Stimulated activated CD8-positive, alpha-beta memory T cell treated with anti-CD3 and anti-CD28 coated beads, Interleukin-2, amount 100 ng/mL, for 1 hour (primary cell): ENCODE measurements around the gene LYZL1.
"Not testable (repeated sequence)": the region's sequence is repeated elsewhere in the genome, so short reads cannot be mapped to it uniquely, and the experiment has no call there.

Source experiments
- DNase-seq, 2 donors: peaks; one replicate each; pipeline ENCODE4 v3.0.0-alpha.2; 2020; ENCODE audit warnings: low read depth in 2 of 2

Gene LYZL1

DNA sequence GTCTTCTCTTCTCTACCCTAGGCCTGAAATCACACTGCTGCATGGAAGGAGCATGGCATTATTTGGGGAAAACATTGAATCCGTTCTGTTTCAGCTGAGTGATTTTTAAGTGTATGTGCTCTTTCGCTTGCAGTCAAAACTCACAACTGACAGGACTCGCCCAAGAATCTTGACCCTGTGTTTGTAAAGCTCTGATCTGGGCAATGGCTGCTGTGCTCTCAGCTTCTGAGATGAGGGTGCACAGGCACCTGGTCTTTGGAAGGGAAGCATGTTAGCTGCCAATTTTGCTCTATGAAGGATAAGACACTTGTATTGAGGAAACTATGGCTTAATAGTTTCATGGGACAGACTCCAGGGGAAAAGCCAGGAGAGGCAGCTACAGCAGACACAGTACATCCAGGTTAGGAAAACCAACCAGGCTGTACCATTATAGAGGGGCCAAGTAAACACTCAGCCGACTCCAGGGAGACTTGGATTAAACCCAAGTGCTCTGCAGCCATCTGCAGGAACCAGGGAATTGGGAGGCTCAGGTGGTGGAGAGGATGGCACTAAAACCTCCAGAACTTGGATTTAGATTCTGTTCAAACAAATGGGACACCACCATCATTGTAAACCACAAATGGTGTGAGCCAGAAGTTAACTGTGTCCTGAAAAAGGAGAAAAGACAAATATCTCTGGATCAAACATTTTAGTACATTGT lies 43.3 kb downstream of the LYZL1 start:
- no peak for DNase-seq

DNA sequence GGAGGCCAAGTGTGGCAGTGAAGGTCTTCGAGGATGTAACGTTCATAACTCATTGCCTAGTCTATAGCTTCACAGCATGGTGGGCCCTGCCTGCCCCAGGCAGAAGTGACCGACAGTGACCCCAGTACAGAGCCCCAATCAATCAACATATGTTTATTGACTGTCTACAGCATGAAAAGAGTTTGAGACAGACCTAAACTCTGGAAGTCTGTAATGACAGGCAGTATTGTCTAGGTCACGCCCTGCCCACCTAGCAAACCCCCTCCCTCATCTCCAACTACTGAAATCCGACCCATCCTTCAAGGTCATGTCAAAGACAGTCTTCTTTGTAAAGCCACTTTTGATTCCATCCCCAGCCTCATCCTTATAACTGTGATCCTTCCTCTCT lies 43.9 kb downstream of the LYZL1 start:
- no peak for DNase-seq

DNA sequence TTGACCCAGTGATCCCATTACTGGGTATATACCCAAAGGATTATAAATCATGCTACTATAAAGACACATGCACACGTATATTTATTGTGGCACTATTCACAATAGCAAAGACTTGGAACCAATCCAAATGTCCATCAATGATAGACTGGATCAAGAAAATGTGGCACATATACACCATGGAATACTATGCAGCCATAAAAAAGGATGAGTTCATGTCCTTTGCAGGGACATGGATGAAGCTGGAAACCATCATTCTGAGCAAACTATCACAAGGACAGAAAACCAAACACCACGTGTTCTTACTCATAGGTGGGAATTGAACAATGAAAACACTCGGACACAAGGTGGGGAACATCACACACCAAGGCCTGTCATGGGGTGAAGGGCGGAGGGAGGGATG lies 48.7 kb downstream of the LYZL1 start:
- not testable (repeated sequence) for DNase-seq

DNA sequence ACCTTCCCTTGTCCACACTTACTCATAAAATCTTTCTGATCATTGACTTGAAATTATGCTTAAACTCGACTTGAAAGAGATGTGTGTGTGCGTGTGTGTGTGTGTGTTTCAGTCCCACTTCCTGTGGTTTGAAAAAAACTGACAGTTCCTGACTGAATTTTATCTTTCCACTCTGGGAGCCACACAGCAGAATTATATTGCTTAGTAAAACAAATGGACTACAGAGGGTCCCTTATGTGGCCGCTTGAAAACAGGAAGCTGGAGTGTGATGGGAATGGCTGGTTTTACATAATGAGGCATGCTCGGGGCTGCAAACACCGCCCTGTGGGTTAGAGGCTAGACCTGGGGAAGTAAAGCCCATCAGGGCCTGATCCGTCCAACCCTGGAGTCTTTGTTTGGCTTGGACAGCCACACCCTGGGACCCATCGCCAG lies 54.8 kb downstream of the LYZL1 start:
- no peak for DNase-seq

DNA sequence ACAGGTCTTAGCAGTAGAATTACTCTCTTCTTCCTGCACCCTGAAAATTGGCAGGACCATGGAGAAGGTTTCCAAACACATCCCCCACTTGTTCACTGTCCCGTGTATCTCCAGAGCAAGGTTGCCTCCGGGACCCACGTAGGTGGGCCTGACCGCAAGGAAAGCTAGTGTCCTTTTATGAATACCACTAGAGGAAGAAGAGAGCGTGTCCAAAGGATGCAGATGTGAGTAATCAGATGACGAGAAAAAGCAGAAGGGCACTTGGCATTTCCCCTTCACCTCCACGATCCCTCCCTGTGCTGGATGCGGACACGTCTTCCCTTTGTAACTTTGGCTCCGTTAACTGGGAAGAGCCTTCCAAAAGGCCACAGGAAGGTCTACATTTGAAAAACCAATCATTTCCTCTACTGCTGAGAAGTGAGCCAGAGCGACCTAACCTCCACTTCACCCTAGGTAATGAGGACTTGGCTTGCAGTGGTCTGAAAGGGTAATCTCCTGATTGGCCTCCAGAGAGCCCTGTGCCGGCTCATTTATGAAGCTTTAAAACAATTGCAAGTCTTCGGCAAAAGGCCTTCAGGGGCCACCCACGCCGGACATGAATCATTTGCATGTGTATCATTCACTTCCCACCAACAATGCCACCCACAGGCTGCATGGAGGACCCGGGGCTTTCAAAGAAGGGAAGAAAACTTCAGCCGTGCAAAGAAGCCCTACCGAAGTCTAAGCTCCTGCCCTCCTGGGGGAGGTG lies 55.4 kb downstream of the LYZL1 start:
- no peak for DNase-seq

DNA sequence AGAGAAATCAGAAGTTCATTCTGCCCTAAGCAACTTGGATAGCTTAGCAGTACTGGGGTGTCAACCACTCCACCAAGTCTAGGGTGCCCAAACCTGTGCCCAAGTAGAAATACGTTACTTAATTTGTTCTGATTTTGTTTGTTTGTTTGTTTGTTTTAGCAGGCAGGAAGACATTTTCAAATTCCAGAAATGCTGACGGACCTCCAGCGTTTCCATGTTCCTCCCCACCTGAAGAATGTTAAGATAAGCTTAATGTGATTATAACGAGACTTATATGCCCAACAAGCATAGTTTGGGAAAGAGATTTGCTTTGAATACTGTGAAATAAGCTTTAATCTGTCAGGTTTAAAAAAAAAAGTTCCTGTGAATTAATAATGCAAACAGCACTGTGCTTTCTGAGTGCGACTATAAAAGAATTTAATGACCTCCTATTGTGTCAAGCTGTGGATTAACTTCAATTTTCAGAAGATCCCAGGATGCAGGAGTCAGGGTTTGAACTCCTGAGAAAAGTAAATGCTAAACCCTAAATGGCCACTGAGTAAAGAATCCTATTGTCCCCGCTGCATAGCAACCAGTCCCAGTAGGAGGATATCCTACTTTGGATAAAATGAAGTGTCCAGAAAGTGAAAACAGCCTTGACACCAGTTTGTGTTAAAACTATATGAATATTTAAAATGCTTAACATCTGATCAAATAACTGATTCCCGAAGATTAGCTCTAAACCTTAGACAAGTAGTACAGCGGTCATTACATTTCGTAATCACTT lies 56.5 kb downstream of the LYZL1 start:
- no peak for DNase-seq

DNA sequence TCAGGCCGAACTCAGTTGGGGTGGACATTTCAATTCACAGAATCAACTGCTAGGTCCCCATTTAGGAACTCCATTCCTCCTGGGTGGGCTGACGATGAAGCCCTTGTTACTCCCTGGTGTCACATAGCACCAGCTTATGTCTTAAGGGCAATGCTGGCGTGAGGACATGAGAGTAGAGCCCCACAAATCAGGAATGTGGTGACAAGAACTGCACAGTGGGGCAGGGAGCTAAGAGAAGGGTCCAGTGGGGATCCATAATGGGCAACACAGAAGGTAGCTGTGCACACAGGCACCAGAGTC lies 57.0 kb downstream of the LYZL1 start:
- no peak for DNase-seq

DNA sequence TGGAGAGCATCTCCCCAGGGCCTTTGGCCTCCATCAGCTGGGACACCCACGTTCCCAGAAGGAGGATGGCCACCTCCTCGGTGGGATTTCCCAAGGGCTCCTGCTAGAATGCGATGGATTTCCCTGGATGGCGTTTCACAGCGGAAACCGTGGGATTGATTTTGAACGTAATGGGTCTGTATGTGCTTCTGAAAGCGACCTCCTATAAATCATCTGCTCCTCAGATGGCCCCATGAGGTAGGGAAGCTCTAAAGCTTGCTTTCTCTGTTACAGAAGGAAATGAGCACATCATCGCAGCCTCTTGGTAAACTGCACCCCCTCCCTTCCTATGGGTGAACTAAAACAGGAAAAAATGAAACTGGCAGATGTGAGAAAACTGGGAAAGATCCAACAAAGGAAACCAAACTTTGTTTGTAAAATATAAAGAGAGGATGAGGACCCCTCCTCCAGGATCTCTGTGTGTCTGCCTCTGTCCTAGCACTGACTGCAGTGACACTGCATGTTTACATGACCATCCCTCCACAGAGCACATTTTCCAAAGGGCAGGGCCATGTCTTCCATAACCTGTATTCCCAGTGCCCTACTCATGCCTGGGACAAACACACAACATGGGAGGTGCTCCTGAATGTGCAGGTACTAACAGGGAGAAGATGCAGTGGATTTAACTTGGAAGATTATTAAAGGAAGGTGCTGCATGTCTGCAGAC lies 57.6 kb downstream of the LYZL1 start:
- DNase-seq: no peak

DNA sequence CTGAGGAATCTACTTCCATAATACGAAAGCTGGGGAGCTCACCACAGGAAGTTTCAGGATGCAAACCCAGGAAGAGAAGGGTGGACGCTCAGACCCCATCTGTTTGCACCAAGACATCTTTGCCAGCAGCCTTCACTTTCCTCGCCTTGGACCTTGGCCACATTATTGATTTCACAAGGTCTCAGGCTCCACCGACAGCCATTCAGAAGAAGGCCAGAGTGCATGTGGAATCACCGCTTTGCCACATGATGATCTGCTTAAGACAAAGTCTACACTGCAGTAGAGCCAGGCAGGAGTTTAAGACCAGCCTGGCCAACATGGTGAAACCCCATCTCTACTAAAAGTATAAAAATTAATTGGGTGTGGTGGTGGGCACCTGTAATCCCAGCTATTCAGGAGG lies 60.0 kb downstream of the LYZL1 start:
- DNase-seq: no peak

DNA sequence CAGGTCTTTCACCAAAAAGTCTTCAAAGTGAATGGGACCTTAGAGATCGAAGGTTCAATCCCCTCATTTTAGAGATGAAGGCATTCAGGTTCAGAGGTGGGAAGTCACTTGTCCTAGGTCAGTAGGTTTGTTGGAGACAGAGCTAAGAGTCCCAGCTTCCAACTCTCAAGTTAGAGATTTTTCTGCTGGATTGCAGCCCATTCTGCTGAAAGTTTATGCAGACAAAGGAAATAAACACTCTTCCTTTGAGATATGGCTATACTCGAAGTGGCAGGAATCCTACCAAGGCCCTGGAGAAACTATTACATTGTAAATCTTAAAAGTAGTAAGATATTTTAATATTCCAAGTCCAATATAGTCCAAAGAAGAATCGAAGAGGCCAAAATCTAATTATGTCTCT lies 64.4 kb downstream of the LYZL1 start:
- DNase-seq: no peak

DNA sequence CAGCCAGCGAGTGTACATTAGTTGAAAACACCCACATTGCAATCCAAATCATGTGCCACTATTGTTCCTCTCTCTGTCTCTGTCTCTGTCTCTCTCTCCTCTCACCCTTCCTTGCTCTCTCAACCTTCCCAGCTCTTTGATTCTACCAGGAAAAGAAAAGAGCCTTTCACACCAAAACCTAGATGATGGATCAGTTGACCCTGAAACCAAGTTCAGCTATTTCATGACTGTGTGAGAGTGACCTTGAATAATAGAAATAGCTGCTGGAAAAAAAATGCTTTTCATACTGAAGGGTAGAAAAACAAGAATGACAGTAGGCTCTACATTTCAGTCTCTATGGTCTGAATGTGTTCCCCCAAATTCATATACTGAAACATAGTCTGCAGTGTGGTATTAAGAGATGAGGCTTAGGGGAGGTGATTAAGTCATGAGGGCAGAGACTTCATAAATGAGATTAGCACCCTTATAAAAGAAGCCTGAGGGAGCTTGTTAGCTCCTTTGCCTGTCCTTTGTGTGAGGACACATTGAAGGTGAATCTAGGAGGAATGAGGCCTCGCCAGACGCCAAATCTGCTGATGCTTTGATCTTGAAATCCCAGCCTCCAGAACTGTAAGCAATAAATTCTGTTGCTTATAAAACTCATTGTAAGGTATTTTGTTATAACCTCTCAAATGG lies 65.2 kb downstream of the LYZL1 start:
- no peak for DNase-seq

DNA sequence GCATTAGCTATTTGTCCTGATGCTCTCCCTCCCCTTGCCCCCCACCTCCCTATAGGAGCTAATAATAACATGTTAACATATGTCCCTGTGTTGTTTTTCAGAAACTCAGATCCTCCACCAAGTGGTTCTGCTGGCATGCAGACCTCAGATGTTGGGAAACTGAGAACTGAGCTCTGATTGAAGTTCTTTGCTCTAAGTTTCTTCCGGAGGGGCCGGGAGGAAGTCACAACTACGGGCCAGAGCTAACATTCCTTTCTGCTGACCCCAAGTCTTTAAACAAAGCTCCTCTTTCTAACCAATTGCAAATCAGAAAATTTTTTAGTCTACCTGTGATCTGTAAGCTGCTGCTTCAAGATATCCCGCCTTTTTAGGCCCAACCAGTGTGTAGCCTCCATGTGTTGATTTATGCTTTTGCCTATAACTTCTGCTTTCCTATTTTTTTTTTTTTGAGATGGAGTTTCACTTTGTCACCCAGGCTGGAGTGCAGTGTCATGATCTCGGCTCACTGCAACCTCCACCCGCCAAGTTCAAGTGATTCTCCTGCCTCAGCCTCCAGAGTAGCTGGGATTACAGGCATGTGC lies 66.6 kb downstream of the LYZL1 start:
- no peak for DNase-seq

DNA sequence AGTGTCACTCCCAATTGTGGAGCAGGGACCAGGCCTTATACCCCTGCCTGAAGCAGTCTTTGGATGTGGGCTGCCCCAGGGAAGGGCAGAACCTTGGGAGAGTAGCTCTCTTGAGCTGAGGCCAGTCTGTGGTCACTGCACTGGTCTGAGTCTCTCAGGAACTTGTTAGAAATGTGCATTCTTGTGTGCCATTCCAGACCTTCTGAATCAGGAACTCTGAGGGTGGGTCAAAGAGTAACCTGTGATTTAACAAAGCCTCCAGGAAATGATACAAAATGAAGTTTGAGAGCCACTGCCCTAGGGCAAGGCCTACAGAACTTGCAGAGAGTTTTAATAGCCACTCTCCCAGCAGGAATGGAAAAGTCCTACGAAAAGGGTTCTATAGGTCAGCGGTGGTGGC lies 68.1 kb downstream of the LYZL1 start:
- no peak for DNase-seq

DNA sequence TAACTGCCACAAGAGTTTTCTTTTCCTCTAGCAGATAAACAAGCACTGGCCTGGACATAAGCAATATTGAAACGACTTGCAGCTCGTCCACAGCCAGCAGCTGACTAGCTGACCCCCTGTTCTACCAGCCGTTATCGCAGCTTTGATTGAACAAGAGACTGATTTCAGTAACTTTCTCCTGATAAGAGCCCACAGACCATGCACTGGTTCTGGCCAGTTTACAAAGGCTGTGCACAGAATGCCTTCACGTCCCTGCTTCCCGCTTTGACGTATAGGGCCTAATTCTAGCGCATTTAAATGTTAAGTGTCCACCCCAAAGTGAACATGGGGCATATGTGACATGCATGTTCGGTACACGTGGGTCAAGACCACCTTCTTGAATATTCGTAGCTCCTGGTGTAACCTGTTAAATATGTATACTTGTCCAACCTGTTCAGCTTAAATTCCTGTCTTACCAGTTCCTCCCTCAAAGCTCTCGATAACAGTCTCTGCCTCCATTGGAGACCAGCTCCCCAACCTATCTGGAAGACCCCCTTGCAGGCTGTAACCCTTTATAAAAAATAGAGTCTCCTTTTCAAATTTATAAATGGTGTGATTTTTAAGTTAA lies 69.2 kb downstream of the LYZL1 start:
- no peak for DNase-seq

DNA sequence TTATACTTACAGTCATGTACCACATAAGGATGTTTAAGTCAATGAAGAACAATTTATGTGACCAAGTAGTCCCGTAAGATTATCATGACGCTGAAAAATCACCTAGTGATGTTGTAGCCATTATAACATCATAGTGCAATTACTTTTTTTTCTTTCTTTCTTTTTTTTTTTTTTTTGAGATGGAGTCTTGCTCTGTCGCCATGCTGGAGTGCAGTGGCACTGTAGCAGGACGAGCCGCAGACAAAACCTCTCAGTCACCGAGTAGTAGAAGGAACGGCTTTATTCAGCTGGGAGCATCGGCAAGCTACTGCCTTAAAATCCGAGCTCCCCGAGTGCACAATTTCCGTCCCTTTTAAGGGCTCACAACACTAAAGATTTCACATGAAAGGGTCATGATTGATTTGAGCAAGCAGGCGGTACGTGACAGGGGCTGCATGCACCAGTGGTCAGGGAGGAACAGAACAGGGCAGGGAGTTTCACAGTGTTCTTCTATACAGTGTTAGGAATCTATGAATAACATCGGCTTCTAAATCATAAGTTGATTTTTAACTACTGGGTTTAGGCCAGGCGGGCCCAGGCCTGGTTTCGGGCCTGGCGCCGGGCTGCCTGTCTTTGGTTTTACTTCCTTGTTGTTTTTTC lies 71.5 kb downstream of the LYZL1 start:
- not testable (repeated sequence) for DNase-seq
